C4-2B (cell line): Measurements from ENCODE around the gene PARP16.

Experiments used
- CTCF ChIP-seq: fragments of 450-650 bp; conservative IDR thresholded peaks from 2 replicates; pipeline ENCODE4 v1.5.1; 2017; ENCODE audit warnings: mild to moderate bottlenecking
- ZFX ChIP-seq: fragments of 450-650 bp; IDR thresholded peaks from 2 replicates; pipeline ENCODE4 v1.6.1; 2017

- TF ChIP-seq CTCF = no peak
- no peak for TF ChIP-seq ZFX
Observed at GRCh38 chr15:65329984-65330735, 43.5 kb upstream of the PARP16 start.
